ENCODE measurements around the gene MGMT.

The MGMT gene

GRCh38 chr10:129764011-129764900 is 297.2 kb downstream of the MGMT start:
- DNase-seq (ENCODE audit: low read depth): no peak
- TF ChIP-seq, protein P1, sequence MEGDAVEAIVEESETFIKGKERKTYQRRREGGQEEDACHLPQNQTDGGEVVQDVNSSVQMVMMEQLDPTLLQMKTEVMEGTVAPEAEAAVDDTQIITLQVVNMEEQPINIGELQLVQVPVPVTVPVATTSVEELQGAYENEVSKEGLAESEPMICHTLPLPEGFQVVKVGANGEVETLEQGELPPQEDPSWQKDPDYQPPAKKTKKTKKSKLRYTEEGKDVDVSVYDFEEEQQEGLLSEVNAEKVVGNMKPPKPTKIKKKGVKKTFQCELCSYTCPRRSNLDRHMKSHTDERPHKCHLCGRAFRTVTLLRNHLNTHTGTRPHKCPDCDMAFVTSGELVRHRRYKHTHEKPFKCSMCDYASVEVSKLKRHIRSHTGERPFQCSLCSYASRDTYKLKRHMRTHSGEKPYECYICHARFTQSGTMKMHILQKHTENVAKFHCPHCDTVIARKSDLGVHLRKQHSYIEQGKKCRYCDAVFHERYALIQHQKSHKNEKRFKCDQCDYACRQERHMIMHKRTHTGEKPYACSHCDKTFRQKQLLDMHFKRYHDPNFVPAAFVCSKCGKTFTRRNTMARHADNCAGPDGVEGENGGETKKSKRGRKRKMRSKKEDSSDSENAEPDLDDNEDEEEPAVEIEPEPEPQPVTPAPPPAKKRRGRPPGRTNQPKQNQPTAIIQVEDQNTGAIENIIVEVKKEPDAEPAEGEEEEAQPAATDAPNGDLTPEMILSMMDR (IDR thresholded peaks at IDR 0.05; ENCODE audit: control insufficient read depth, extremely low read depth, insufficient read depth): no peak
- no peak overlapping the region for H3K4me3 ChIP-seq (ENCODE audit: low read depth, low read length)

- TF ChIP-seq, protein P1 (IDR thresholded peaks at IDR 0.05; ENCODE audit: control insufficient read depth, extremely low read depth, insufficient read depth): no peak
- no peak for DNase-seq (ENCODE audit: low read depth)
- no peak overlapping the region for H3K4me3 ChIP-seq (ENCODE audit: low read depth, low read length)
These were observed 298.0 kb downstream of the MGMT start for GRCh38 chr10:129764901-129765663.

GRCh38 chr10:129765664-129766550 is 298.9 kb downstream of the MGMT start:
- H3K4me3 ChIP-seq (ENCODE audit: low read depth, low read length): no peak overlapping the region
- no peak for DNase-seq (ENCODE audit: low read depth)
- TF ChIP-seq, protein P1 (IDR thresholded peaks at IDR 0.05; ENCODE audit: control insufficient read depth, extremely low read depth, insufficient read depth): no peak

GRCh38 chr10:129766611-129767550 is 299.8 kb downstream of the MGMT start:
- DNase-seq (ENCODE audit: low read depth): no peak
- TF ChIP-seq, protein P1 (IDR thresholded peaks at IDR 0.05; ENCODE audit: control insufficient read depth, extremely low read depth, insufficient read depth): no peak
- no peak overlapping the region for H3K4me3 ChIP-seq (ENCODE audit: low read depth, low read length)

DNA sequence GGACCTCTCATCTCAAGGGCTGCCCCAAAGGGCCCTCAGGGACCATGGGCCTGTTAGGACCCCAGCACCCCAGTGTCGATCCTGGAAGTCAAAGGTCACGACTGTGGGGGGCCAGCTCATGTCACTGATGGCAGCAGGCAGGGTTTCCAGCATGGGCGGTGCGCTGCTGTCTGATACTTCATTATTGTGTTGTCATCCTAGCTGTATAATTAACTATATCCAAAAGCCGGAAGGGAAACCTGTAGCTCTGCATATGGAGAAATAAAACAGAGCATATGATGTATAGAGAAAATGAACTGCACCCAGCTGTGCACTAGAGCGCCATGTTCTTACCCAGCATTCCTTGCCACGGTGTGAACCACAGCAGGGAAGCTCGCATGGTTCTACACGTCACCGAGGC is 300.7 kb downstream of the MGMT start:
- no peak overlapping the region for H3K4me3 ChIP-seq (ENCODE audit: low read depth, low read length)
- TF ChIP-seq, protein P1 (IDR thresholded peaks at IDR 0.05; ENCODE audit: control insufficient read depth, extremely low read depth, insufficient read depth): no peak
- no peak for DNase-seq (ENCODE audit: low read depth)
